Measurements from ENCODE around the gene NCKAP1.

The NCKAP1 gene

DNA sequence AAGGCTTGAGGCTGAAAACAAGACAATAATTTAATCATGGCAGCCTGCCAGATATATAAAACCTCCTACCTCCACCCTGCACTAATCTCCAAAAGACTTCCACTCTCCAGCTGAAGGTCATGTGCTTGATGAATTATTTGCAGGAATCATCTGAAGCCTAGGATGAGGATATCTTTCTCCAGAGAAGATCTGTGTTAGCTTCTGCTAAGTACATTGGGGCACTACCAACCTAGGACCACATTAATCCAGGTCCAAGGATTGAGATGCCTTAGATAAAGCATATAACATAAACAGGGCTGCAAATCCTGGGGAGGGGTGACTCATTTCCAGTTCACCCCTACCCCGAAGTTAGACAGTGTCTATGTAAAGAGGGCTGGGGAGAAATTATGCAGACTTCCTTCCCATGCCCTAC, 91.3 kb downstream of the NCKAP1 start:
- no peak for DNase-seq

- no peak for DNase-seq
Observed at GRCh38 chr2:182943339-182943738, 94.9 kb downstream of the NCKAP1 start.

DNA sequence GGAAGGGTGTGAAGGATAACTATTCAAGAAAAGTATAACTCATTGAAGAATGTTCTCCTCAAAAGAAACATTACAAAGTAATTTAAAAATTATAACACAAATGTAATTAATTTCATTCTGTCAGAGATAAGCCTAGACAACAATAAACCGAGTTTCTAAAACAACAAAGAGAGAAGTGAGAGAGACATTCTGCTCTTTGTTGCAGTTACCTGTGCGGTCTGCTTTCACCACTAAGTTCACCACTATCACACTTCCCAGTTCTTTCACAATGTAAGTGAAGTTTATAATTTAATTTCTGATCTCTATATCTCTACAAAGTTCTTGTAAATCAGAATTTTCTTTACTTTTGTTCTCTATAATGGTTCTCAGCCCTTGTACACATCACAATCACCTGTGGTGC, 95.5 kb downstream of the NCKAP1 start:
- DNase-seq: no peak

- DNase-seq: peak; percentile 73
Observed at GRCh38 chr2:182941919-182942318, 96.3 kb downstream of the NCKAP1 start.

- peak; percentile 31 for DNase-seq
Observed at GRCh38 chr2:182941121-182941722, 97.0 kb downstream of the NCKAP1 start.

DNA sequence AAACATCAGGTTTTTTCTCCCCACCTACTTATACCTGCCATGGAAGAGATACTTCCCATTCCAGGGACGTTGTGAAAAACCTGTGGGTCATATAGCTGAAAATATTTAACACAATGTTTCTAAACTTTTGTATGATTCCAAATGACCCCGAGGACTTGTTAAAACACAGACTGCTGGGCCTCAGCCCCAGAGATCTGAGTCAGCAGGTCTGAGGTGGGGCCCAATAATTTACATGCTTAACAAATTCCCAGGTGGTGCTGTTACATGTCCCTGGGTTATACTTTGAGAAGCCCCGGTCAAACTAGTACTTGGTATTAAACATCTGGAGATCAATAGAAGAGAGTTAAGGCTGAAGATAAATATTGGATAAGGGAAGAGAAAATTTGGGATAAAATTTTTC, 100.4 kb downstream of the NCKAP1 start:
- no peak for DNase-seq

DNA sequence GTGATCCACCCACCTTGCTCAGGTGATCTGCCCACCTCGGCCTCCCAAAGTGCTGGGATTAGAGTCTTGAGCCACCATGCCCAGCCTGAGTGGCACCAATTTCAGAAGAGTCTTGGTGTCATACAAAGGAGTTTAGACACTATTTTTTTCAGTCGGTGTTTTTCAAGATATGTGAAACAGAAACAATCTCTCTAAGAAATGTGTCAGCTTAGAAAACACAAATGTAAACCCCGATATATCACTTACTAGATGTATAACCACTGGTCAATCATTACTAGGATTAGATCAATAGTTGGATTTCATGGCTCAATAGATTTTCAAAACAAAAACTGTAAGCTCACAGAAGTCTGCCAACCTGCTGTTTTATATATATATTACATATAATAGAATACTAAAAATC, 104.6 kb downstream of the NCKAP1 start:
- no peak for DNase-seq

GRCh38 chr2:182929972-182930371, 108.3 kb downstream of the NCKAP1 start:
- no peak for DNase-seq

DNA sequence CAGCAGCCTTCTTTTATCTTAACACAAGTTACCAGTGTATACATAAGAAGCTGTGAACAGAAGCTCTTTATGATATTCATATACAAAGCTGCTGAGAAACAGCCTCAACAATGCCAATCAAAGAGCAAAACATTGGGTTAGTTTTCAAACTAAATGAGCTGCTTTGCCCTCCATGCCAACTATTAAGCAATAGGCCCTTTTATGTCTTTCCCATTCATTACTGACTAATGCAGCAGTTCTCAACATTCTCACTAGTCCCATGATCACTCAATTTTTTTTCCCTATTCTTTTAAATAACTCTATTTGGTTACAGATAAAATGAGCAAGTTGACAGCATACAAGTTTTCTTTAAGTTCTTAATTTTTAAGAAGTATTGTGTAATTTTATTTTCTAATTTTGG, 114.0 kb downstream of the NCKAP1 start:
- no peak for DNase-seq

DNA sequence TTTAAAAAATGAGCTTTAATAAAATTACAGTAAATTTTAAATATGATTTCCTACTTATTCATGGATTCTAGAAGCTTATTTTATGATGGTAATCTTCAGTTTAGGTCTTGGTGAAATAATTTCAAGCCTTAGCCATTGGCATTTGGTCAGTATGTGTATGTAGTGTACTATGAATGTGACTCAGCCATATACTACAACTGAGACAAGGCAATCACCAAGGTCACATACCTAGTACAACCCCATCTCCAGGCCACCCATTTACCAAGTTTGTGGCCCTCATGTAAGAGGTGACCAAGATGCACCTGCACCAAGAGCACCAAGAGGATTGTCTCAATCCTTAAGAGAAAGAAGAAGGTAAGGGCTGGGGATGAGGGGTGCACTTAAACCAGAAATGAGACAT, 117.0 kb downstream of the NCKAP1 start:
- no peak for DNase-seq

DNA sequence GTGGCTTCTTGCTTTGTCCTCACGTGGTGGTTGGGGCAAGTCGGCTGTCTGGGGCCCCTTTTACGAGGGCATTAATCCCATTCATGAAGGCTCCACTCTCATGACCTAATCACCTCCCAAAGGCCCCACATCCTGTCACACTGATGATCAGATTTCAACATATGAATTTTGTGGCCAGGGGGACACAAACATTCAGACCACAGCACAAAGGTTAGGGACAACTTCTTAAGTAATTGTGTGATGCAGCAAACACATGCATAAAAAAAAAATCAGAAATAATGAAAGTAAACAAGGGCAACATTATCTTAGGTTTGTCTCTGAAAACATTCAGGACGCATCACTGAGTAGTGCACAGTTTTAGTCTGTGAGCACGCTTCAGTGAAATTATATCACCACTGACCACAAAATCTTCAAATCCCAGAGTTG, 117.6 kb downstream of the NCKAP1 start:
- no peak for DNase-seq

GRCh38 chr2:182920089-182920488, 118.2 kb downstream of the NCKAP1 start:
- no peak for DNase-seq

DNA sequence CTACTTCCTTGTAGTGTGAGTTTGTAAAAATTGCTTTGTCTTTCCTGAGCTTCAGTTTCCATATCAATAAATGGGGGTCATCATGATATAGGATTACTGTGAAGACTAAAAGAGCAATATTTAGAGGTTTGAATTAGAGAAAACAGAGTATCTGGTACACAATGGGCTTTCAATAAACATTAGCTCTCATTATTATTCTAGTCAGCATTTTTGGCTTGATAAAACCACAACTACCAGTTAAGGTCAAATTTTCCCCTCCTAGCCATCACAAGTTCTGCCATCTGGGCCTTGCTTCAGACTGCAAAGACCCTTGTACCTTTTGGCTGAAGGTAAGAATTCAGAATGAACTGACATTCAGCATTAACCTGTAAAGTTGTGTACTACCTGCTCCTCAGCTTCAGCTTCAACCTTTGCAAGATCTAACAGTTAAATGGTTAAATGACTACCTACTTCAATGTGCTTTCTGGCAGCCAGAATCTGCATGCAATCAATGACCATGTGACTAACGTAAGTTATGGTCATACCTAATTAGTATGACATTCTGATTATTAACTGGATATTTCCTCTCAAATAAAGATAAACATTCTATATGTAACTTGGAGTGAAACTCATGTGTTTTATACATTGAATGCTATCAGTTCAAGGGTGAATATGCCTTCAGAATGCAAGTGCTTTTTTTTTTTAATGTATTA, 119.2 kb downstream of the NCKAP1 start:
- DNase-seq: no peak

DNA sequence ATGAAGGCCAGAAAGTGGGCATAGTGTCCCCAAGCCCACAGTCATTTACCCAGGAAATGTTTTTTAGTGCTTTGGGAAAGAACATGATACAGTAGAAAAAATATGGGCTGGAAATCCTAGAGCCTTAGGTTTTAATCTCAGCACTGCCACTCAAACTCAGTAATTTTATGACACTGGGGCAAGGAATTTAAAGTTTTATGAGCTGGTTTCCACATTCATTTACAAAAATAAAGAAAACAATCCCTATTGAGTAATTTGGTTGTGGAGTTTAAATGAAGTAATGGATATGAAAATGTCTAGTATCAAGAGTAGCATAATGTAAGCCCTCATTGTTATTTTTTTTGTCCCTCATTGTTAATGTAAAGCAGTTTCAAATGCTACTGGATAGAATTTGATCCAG, 120.3 kb downstream of the NCKAP1 start:
- DNase-seq: no peak

DNA sequence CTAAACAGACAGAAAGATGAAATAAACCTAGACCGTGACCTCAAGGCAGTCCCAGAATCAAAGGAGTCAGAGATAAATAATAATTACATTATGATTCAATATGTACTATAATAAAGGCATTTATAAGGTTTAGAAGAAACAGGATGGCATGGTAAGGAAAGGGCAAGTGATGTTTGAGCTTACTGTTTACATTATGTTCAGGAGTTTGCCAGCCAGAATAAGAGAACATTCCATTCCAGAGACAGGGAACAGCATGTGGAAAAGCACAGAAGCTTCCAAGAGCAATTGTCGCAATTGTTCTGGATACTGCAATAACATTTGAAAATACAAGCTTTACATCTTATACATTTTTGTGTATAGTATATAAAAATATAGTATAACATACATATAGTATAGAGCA, 121.8 kb downstream of the NCKAP1 start:
- no peak for DNase-seq

- no peak for DNase-seq
Observed at GRCh38 chr2:182915369-182916326, 122.6 kb downstream of the NCKAP1 start.

DNA sequence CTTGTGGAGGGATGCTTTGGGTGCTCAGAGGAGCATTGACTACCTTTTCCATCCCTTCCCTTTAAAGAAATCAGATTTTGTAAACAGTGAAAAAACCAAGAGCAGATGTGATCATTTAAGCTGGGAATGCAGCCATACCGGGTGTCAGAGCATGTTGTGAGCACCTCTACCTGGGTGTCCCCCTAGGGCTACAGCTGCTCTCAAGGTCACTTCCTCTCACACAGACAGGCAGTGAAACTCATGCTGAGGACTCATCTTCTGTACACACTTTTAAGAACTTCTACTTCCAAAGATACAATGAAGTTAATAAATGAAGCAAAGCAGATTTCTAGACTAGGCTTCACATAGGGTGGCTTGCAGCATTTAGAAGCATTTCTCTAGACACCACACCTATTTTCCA, 123.4 kb downstream of the NCKAP1 start:
- no peak for DNase-seq

DNA sequence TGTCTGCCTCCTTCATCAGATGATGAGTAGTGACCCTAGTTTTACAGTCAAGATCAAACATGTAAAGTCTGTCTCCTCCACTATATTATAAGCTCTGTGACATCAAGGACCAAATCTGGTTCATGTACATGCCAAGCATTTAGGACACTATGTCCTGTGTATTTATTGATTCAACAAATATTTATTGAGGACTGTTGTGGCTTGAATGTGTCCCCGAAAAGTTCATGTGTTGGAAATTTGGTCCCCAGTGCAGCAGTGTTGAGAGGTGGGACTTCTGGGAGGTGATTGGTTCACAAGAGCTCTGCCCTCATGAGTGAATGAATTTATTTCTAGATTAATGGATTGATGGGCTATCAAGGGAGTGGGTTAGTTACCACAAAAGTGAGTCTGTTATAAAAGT, 125.2 kb downstream of the NCKAP1 start:
- no peak for DNase-seq

- no peak for DNase-seq
Observed at GRCh38 chr2:182912518-182912915, 125.7 kb downstream of the NCKAP1 start.

- no peak for DNase-seq
Observed at GRCh38 chr2:182911813-182912517, 126.3 kb downstream of the NCKAP1 start.

- DNase-seq: no peak
Observed at GRCh38 chr2:182910965-182911364, 127.3 kb downstream of the NCKAP1 start.

DNA sequence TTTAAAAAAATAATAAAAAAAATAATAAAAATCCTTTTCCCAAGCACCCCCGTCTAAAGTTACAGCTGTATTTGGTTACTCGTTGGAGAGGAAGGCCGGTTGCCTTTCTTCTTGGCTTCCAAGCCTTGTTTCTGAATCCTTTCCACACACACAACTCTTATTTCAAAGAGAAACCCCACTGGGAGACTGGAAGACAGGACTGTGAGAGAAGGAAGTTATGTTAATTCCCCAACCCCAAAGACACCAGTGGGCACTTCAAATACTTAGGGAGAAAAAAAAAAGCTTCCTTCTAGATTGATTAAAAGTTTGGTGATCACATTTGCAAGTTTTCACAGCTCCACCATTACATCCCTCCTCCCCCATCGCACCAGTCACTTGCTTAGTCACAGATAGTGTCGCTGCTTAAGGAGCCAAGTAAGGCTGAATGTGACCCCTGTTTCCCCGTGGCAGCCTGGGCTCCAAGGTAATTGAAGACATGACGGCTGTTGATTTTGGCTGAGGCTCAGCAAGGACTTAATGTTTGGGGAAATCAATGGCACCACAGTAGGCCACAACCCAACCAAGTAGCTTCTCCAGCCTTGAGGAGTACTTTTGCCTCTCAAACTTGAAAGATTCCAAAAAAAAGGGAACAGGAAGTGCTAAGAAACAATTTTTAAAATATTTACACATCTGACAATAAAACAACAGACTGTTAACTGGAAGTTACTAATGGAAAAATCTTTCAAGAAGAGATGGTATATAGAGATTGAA, 131.0 kb downstream of the NCKAP1 start:
- DNase-seq: no peak
